Measurements from ENCODE around the gene AMBP. TPM values are rescaled to one million over a fixed set of nuclear protein-coding genes. Genes with fewer than 3 reads are reported as not detected.

The AMBP gene
- polyA plus RNA-seq, 12 donors = 0.13 to 19.9 (median 0.54) TPM; not detected in 3

DNA sequence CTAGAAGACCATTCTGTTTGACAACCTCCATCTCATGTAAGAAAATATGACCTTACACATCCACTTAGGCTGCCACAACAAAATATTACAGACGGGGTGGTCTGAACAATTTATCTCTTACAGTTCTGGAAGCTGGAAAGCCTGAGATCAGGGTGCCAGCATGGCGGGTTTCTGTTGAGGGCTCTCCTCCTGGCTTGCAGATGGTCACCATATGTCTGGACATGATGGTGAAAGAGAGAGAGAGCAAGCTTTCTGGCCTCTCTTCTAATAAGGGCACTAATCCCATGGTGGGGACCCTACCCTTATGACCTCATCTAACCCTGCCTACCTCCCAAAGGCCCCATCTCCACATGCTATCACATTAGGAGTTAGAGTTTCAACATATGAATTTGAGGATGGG lies 66.0 kb downstream of the AMBP start:
- DNase-seq = no peak

DNA sequence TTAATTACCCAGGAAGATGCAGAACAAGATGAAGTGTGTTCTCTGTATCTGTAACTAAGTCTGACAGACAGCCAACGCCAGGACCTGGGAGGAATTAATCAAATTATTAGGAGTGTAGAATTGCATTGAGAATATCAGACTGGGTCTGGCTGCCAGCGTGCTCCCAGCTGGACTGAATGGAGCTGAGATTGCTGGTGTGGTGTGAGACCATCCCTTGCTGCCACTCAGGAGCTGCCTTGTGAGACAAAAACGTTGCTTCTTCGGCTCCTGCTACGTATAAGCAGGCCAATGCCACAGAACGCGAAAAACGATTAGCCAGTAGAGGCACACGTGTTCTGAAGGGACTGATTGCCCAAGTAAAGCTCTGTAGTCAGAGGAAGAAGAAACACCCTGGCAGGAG lies 66.8 kb downstream of the AMBP start:
- DNase-seq = no peak

Other genes starting within 250 kb of the AMBP start
- 10 to 100 TPM in 11 of 12 donors, not detected in 1; 11.6 to 22.5 (median 14.9) TPM for gene ZNF618, start 202.0 kb downstream of the AMBP start, polyA plus RNA-seq (ENCODE audit: insufficient read length in 12 of 12)
- gene KIF12, start 21.0 kb upstream of the AMBP start, polyA plus RNA-seq (ENCODE audit: insufficient read length in 12 of 12) = 10 to 100 TPM in 1 of 12 donors, 1 to 10 TPM in 3, under 1 TPM in 6, not detected in 2; 0.17 to 21.0 (median 0.68) TPM
- gene COL27A1, start 77.2 kb upstream of the AMBP start, polyA plus RNA-seq (ENCODE audit: insufficient read length in 12 of 12) = 100 to 1,000 TPM in 1 of 12 donors, 10 to 100 TPM in 11; 26.0 to 124 (median 34.1) TPM
- 1 to 10 TPM in 3 of 12 donors, under 1 TPM in 6, not detected in 3; 0.27 to 1.9 (median 0.69) TPM for gene ORM1, start 244.8 kb upstream of the AMBP start, polyA plus RNA-seq (ENCODE audit: insufficient read length in 12 of 12)